Measurements from ENCODE around the gene BAIAP2. TPM values are rescaled to one million over a fixed set of nuclear protein-coding genes. Genes with fewer than 3 reads are reported as not detected.

Gene BAIAP2
- polyA plus RNA-seq, 1 experiment, result 9.6 TPM

DNA sequence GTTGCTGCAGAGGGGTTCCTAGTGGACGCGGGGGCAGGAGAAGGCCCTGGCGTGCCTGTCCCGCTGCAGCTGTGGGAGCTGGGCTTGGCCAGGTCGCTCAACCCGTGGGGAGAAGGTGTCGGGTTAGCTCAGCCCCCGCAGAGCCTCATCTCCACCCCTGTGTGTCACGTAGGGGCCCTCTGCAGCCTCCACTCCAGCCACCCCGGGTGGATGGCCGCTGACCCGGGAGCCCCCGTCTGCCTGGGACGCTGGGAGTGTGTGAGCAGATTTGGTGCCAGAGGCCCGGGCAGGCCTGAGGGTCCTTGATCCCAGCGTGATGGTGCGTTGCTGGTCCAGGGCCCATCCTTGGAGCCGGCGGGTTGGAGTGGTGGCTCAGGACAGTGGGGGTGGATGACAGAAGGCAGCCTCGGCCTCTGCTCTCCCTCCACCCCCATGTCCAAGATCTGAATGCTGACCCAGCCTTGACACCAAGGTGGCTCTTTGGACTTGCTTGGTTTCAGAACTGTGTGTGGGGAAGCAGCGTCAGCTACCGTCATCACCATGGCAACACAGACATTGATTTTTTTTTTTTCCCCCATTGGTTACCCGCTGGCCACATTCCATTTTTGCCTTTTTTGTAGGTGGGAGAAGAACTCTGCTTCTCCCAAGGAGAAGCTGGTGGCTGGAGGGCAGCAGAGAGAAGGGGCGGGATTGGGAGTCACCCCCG is 35.7 kb downstream of the BAIAP2 start:
- no peak overlapping the region for H3K27ac ChIP-seq (ENCODE audit: low read depth, low read length)
- no peaks in the 10 kb centered on the region for H3K27me3 ChIP-seq (ENCODE audit: control insufficient read depth, insufficient read depth, low read length)
- ChIA-PET CTCF (no interaction called here), POLR2A (no interaction called here)
- no peak for TF ChIP-seq CTCF (IDR thresholded peaks at IDR 0.05; ENCODE audit: low read depth, low read length)
- no peak overlapping the region for H3K4me3 ChIP-seq (ENCODE audit: low read depth, low read length)
- no peak for DNase-seq (ENCODE audit: low read depth, low spot score)
- H3K9me3 ChIP-seq (ENCODE audit: control insufficient read depth, insufficient read depth, low read length), result no peaks in the 10 kb centered on the region; the same call in 1 of the 2 replicates

DNA sequence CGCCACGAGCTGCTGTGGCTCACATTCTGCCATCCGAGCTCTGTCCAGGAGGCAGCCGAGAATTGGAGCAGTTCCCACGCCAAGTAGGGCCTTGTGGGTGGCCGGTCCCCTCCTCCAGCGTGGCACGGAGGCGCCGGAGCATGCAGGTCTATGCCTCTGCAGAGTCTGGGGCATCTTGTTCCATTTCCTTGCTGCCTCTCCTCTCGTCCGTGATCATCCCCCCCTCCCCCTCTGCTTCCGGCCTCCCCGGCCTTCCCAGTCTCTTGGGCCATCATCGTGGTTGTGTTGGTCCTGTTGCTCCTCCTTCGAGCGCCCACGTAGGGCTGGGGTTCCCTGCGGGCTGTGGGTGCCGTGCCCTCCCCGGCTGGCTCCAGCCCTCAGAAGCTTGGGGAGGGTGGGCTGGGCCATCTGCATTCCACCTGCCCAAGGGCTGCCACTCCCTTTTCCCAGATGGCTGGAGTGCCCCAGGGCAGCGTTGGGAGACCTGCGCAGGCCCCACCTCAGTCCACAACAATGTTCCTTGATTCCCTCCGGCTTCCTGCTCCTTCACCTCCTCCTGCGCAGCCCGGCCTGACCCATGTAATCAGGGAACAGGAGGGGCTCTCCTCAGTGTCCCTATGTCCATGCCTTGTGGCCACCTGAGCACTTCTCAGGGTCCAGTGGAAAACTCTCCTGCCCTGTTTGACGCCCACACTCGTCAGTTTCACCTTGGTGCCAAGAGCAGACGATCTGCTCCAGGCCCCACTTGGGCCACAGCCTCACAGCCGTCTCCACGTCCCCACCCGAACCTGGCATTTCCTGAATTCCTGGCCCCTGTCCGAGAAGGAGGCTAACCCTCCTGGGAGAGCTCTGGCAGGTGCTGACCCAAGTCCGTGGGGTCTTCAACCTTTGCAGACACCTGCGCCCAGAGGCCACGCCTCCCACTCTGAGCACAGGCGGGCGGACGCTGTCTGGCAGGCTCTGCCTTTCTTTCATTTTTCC is 37.1 kb downstream of the BAIAP2 start:
- CTCF ChIA-PET, result no interaction called here
- H3K9me3 ChIP-seq (ENCODE audit: control insufficient read depth, insufficient read depth, low read length), result no peaks in the 10 kb centered on the region; the same call in 1 of the 2 replicates
- DNase-seq (ENCODE audit: low read depth, low spot score), result no peak
- TF ChIP-seq CTCF (IDR thresholded peaks at IDR 0.05; ENCODE audit: low read depth, low read length), result no peak
- no peak overlapping the region for H3K4me3 ChIP-seq (ENCODE audit: low read depth, low read length)
- H3K27me3 ChIP-seq (ENCODE audit: control insufficient read depth, insufficient read depth, low read length), result no peaks in the 10 kb centered on the region
- no peak overlapping the region for H3K27ac ChIP-seq (ENCODE audit: low read depth, low read length)
- POLR2A ChIA-PET, result no interaction called here

- H3K27me3 ChIP-seq (ENCODE audit: control insufficient read depth, insufficient read depth, low read length), result no peaks in the 10 kb centered on the region
- no peak overlapping the region for H3K27ac ChIP-seq (ENCODE audit: low read depth, low read length)
- ChIA-PET POLR2A (no interaction called here), CTCF (no interaction called here)
- no peaks in the 10 kb centered on the region; the same call in 1 of the 2 replicates for H3K9me3 ChIP-seq (ENCODE audit: control insufficient read depth, insufficient read depth, low read length)
- TF ChIP-seq CTCF (IDR thresholded peaks at IDR 0.05; ENCODE audit: low read depth, low read length), result no peak
- DNase-seq (ENCODE audit: low read depth, low spot score), result no peak
- no peak overlapping the region for H3K4me3 ChIP-seq (ENCODE audit: low read depth, low read length)
These were observed 39.3 kb downstream of the BAIAP2 start for GRCh38 chr17:81073967-81074839.

DNA sequence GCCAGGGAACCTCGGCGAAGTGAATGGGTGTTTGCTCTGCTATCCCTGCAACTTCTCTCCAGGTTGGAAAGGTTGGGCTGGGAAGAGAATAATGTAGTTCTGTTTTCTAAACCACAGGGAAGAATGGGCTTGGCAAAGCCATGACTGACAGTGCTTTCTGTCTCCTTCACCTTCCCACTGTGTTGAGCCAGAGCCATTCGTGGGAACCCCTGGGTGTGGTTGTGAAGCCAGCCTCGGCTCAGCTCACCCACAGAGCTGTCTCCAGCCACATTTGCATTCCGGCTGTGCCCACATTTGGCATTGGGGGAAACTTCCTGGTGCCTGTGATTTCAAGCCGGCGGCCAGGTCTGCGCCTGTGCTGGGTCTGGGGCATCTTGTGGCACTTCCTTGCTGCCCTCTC is 39.9 kb downstream of the BAIAP2 start:
- Histone ChIP-seq H3K27me3 (ENCODE audit: control insufficient read depth, insufficient read depth, low read length) (no peaks in the 10 kb centered on the region), H3K9me3 (ENCODE audit: control insufficient read depth, insufficient read depth, low read length) (no peaks in the 10 kb centered on the region; the same call in 1 of the 2 replicates), H3K4me3 (ENCODE audit: low read depth, low read length) (no peak overlapping the region), H3K27ac (ENCODE audit: low read depth, low read length) (no peak overlapping the region)
- no peak for TF ChIP-seq CTCF (IDR thresholded peaks at IDR 0.05; ENCODE audit: low read depth, low read length)
- CTCF ChIA-PET, result no interaction called here
- DNase-seq (ENCODE audit: low read depth, low spot score), result no peak
- POLR2A ChIA-PET, result no interaction called here

Data from AG04450 (cell line).